Inferior parietal cortex (tissue), 1 donor: ENCODE data around the gene TBC1D22B.
A peak's percentile ranks its signal among the peaks of the same experiment; 100 is the strongest.

ENCODE experiments used
- DNase-seq: peaks from one replicate; pipeline ENCODE4 v3.0.0-alpha.2; 2016; ENCODE audit errors: extremely low spot score

TBC1D22B gene

DNA sequence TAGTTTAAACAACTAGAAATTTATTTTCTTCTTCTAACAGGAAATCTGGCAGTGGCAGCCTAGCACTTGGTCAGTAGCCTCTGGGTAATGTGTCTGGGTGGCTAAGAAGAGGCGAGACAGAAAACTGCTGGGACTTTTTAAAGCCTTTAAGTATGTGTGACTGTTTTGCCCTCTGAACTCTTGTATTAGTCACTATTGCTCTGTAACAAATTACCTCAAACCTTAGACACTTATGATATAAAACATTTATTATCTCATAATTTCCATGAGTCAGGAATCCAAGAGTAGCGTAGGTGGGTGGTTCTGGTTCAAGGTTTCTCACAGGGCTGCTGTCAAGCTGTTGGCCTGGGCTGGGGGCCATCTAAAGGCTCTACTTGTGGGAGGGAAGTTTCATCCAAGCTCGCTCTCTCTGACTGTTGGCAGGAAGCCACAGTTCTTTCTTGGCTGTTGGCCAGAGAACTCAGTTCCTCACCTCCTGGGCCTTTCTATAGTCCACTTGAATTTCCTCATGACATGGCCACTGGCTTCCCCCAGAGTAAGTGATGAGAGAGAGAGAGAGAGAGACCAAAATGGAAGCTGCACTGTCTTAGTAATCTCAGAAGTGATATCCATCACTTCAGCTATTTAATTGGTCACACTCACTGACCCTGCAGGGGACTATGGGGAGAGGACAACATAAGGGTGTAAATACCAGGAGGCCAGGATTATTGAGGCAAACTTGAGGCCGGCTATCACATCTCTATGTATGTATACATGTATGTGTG, 17.4 kb upstream of the TBC1D22B start:
- DNase-seq = peak; percentile 70

DNA sequence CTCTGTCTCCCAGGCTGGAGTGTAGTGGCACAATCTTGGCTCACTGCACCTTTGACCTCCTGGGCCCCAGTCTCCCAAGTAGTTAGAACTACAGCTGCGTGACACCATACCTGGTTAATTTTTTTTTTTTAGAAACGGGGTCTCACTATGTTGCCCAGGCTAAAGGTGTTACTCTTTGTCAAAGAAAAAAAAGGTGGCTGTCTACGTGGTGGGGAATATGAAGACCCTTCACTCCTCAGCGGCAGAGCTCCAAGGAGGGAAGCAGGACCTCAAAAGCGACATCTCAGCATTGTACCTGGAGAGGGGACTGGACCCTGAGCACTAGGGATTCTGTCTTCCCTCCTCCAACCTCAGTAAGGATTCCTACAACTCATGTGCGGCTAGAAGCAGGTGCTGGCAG, 16.4 kb upstream of the TBC1D22B start:
- DNase-seq = no peak

DNA sequence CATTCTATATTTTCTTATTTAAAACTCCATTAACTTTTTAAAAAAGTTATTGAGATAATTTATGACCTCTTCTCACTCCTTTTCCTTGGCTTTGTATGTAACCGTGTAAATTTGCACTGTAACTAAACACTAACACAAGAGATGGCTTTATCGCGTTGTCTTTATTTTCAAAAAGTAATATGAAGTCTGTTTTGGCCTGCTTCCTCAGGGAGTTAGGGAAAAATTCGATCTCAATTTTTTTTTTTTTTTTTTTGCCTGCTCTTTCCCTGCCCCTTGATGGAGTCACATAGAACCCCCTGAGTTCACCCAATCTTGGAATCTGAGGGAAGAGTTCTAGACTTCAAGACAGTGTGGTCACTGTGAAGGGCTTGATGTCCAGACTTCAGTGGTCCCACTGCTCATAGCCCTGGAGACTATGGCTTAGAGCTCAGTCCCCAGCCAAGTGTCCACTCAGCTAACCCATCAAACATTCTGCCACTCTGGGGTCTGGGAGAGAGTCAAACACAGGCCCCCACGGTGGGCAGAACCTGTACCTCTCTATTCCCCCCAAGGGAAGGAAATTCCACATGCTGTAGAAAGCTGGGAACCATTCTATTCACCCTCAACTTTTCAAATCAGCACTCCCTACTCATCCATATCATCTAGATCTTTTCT, 15.7 kb upstream of the TBC1D22B start:
- DNase-seq = no peak

DNA sequence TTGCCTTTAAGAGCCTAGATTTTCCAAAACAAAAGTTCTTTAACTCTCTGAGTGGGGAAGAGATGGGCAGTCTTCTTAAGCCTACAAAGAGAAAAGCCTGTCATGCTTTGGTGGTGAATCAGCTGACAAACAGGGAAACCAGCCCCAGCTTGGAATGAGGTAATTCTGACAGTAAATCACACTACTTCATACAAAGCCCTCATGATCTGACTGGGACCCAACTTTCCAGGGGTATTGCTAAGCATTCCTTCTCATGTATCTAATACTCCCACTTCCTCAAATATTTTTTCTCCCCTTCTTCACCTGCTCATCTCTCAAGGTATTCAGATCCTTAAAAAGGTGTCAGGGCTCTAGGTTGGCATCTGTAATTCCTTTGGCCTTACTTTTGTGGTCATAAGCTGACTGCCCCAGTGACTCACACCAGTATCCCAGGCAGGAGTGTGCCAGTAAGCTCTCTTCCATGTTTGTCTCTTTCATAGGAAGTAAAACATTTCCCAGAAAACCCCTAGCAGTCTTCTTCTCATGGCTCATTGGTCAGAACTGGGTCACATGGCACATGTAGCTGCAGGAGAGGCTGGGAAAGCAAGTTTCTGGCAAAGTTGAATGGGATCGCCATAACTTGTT, 15.0 kb upstream of the TBC1D22B start:
- DNase-seq = no peak

DNA sequence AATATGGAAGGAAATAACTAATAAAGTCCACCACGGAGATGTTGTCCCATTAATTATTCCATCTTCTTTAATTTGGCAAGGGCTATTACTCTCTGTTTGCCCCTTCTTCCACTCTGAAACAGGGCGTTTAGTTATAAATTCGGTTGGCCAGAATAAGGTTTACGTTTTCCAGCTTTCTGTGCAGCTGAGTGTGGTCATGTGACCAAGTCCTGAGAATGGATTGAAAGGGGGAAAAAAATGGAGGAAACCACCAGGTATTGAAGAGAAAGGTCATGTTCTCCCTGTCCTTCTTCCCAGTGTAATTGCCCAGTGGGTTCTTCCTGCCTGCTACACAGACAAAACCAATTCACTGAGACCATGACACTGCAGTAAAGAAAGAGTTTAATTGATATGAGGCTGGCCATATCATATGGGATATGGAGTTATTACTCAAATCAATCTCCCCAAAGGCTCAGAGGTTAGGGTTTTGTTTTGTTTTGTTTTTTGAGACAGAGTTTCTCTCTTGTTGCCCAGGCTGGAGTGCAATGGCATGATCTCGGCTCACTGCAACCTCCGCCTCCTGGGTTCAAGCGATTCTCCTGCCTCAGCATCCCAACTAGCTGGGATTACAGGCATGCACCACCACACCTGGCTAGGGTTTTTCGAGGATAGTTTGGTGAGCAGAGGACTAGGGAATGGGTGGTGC, 14.3 kb upstream of the TBC1D22B start:
- DNase-seq = no peak

DNA sequence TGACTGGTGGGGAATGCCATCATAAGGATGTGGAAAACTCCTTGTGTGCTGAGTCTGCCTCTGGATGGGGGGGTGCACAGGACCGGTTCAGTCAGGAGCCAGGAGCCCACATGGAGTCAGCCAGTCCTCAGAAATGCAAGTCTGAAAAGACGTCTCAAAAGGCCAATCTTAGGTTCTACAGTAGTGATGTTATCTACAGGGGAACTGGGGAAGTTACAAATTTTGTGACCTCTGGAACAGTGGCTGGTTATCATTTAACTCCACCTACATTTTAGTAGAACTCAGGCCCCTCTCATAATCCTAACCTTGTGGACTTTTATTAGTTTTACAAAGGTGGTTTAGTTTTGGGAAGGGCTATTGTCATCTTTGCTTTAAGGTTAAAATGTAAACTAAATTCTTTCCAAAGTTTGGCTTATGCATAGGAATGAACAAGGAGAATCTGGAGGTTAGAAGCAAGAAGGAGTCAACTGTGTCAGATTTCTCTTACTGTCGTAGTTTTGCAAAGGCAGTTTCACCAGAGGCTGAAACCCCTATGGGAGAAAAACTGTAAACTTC, 13.7 kb upstream of the TBC1D22B start:
- no peak for DNase-seq

DNA sequence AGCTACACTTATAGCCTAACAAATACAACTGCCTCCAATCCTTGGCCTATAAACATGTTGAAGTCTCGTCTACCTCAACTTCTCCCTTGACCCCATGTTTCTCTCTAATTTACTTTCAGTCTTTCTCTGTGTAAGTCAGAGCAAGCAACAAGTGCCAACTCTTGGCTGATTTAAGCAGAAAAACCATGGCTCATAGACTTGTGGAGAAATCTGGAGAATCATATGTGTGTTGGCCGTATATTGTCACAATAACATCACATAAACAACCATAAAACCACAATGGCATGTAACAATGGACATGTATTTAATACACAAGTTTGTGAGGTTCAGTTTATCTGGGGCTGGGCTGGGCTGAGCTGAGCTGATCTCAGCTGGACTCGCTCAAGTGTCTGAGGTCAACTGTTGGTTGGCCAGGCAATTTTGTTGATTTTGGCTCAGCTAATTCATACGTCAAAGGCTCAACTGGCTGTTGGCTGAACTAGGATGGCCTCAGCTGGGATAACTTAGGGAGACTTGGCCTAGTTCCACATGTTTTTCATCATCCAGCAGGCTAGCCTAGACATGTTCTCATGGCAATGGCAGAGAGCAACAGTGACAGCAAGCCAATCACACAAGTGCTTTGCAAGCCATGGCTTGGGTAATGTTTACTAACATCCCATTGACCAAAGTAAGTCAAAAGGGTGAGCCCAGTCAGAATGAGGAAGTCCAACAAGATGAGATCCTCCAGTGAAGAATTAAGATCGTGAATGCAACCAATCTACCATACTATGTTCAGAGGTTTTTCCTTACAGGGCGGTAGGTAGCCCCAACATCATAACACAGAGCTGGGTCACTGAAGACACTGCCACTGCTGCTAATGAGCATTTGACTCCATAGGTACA, 12.9 kb upstream of the TBC1D22B start:
- peak; percentile 40 for DNase-seq

DNA sequence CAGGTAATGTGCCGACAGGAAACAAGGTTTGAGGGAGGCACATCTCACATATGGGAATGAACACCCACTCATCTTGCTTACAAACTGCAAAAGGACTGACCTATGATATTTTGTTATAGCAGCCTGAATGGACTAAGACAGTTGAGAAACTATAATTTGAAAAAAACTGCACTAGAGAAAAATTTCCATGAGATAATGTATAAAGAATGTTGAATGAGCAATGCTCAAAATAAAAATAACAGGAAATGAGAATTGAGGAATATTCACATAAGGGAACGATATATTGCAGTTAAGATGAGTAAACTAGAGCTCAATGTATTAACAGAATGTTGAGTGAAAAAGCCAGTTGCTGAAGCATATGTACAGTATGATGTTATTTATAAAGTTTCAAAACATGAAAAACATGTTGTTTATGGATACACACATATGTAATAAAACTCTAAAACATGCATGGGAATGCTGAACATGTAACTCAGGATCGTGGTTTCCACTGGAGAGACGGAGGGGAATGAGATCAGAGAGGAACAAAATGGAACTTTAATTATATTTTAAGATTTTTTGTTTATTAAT, 6.3 kb upstream of the TBC1D22B start:
- DNase-seq = no peak

DNA sequence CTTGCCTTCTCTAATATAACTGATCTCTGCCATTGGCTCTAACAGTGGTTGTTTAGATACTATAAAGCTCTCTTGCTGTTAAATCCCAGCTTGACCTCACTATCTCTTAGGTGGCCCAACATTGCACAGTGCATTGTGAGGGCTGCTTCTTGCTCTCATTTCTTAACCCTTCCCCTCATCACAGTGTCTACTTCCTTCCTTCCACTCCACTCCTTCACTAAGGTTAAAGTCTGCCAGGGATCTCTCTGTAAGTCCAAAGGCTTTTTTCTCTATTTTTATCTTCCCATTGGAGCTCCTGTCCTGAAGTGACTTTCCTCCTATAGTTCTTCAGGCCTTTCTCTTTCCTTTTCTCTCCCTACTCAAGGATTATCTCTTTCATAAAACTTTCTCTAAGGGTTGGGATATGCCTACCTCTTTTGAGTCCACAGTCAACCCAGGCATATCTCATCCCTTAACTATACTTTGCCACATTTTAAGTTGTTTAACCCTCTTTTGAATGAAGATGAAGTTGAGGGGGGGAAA, 4.0 kb upstream of the TBC1D22B start:
- DNase-seq = no peak

DNA sequence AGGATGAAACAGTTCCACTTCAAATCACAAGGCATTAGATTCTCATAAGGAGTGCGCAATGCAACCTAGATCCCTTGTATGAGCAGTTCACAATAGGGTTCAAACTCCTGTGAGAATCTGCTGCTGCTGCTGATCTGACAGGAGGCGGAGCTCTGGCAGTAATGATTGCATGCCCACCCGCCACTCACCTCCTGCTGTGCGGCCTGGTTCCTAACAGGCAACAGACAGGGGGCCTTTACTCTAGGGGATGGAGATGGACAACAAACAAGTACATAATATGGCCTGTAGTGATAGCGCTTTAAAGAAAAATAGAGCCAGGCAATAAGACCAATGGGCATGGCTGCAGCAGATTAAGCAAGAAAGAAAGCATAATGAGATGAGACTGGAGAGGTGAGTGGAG, 2.7 kb upstream of the TBC1D22B start:
- DNase-seq = no peak

DNA sequence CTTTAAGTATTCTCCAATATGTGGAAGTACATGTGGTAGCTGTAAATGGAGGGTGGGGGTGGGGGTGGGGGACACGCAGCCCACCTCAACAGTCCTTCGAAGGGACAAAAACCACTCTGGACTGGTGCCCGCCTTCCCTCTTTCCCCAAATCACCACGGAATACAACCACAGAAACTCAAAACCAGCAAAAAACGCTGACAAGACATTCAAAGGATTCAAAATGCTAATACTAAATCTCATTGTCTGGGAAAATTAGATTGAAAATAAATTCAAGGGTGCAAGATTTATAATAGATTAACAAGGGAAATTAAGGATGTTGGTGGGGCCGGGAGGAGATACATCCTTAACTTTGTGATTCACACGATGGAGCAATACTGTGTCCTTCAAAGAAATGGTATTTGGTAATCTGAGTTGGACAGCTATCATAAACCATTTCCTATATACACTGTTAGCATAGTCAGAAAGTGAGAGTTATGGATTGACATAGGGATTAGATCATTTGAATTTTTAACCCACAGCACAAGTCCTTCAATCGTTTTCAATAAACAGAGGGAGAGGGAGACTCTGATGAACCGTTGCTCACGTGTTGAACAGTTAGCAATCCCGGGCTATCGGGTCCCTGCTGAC, 766 bp upstream of the TBC1D22B start:
- no peak for DNase-seq

DNA sequence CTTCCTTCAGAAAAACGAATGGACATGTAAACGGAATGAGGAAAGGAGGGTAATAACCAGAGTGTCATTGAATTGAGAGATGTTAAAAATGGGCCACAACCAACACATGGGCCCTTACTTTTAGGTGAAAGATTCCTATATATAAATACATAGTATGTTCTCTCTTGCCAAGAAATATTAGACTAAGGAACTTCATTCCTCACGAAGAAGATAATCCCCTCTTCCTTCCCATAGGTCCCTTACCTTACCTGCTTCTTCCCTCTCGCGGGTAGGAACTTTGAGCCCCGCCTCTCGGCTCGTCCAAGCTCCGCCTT, 295 bp upstream of the TBC1D22B start:
- no peak for DNase-seq

DNA sequence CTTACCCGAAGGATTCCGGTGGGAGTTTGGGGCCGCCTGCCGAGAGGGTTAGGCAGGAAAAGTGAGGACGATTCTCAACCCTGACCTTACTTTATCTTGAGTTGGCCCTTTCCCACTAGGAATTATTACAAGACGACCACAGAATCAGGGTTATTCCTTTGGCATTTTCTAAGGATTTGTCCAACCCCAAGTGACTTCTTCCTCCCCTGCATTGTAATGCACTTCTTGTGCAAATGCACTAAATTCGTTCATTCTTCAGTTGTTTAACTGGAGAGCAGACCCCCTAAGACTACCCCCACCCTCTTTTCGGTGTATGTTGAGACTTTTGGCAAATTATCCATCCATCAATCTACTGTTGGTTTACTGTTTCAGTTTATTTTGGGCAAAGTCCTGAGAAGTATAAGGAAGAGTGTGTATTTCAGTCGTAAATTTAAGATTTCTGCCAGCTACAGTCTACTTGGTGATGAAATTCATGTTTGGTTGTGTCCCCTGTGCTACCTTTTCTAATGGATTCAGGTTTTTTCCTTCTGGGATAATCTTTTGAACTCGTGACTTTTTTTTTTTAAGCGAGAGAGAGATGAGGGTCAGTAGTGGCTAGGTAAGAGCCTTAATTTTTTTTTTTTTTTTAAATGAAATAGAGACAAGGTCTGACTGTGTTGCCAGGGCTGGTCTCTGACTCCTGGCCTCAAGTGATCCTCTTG, 983 bp downstream of the TBC1D22B start:
- no peak for DNase-seq

DNA sequence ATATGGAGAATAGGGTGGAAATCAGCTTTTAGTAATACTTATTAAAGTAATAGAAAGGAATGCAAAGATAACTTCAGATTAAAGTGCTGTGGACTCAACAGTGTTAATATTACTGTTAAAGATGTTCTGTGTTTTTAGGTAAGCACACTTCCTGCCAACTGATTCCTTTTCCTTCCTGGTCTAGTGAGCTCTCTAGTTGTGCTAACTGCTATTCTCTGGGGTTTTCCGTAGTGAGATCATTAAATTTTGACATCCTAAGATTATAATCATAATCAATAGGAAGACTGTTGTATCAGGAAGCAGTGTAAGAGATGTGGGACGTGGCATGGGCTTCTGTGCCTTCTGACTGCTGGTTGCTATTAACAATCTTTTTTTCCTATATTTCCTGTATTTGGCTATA, 1.6 kb downstream of the TBC1D22B start:
- DNase-seq = no peak

DNA sequence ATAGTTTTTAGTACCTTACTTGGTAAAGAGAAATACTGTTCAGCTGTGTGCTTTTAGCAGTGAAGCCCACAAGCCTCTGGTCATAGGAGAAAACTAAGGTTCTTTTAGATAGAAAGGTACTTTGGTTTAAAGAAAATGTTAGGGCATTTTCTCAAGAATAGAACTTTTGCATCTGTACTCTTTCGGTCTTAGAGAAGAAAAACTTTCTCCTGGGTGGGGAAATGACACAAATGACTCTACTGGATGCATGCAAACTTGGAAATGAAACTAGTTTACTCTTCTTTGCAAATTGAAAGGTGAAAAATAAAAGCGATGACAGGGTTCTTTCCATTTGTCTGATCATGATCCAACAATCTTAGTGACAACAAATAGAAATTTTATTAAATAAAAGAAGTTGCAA, 2.5 kb downstream of the TBC1D22B start:
- no peak for DNase-seq

DNA sequence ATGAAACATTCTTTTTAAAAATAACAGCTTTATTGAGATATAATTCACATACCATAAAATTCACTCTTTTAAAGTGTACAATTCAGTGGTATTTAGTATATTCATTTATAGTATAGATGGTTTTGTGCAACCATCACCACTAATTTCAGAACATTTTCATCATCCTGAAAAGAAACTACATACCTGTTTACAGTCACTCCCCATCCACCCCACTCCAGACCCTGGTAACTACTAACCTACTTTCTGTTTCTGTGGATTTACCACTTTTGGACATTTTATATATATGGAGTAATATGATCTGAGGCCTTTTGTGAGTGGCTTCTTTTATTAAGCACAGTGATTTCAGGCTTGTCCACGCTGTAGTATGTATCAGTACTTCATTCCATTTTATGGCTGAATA, 2.9 kb downstream of the TBC1D22B start:
- no peak for DNase-seq

DNA sequence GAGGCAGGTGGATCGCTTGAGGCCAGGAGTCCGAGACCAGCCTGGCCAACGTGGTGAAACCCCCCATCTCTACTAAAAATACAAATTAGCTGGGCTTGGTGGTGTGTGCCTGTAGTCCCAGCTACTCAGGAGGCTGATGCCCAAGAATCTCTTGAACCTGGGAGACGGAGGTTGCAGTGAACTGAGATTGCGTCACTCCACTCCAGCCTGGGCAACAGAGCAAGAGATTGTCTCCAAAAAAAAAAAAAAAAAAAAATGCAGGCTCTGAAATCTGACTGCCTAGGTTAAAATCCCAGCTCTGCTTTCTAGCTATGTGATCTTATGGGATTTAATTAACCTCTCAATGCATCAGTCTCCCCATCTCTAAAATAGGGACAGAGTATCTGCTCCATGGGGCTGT, 3.6 kb downstream of the TBC1D22B start:
- DNase-seq = no peak

DNA sequence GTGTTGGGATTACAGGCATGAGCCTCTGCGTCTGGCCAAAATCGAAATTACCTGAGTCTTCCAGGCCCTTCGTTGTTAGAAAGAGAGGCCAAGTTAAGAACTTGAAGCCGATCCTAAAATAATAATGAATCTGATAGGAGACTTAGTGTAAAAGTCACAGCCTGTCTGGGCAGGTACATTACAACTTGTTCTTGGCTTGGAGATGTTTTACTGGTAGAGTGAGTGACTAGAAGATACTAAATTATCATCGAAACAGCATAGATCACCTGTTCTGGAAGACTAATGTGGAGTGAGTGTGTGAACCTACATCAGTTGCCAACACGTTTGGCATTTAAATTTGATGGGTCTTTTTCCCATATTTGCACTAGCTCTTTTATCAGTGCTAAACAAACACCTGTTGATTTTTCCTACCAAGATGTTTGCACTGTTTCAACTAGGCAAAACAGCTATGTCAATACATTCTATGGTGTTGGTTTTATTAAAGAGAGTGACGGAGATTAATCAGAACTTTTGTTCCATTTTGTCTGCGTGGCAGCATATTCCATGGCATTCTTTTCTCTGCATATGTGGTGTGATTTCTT, 5.0 kb downstream of the TBC1D22B start:
- no peak for DNase-seq

DNA sequence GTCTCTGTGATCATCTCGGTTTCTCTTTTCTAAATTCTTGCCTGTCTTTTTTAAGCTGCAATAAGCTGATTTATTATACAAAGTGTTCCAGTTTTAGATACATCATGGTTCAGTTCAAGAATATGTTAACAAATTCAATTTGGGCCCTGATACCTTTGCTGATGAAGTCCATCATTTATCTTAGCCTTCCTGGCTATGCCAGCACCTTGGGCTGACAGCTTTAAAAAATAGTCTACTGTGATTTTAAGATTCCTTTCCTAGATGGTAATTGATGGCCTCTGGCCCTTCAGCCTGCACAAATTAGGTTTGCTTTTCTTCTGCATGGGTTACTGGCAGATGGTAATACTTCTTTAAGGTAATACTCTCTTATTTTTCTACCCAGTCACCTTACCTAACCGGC, 7.4 kb downstream of the TBC1D22B start:
- no peak for DNase-seq
